Kidney (tissue), 14 donors: Measurements from ENCODE around the gene ZSWIM8. TPM values are rescaled to one million over a fixed set of nuclear protein-coding genes. Genes with fewer than 3 reads are reported as not detected.

ENCODE experiments used
- DNase-seq, 5 donors: peaks; one replicate each; pipeline ENCODE4 v3.0.0-alpha.2; 2013 to 2020
- FAIRE-seq: peaks from 2 replicates; lab custom pipeline; 2012; peaks lifted over from hg19 to GRCh38; lab: Jason Lieb, UNC
- H3K27ac ChIP-seq, 2 donors: one replicate each; pipeline ENCODE4 v1.7.0; 2013; ENCODE audit warnings: low read depth in 2 of 2, low read length in 2 of 2, inconsistent platforms in 1 of 2
- H3K27me3 ChIP-seq: one replicate; pipeline ENCODE4 v1.7.1; 2013; ENCODE audit warnings: low read length, inconsistent platforms; ENCODE audit not compliant: control insufficient read depth, insufficient read depth
- H3K36me3 ChIP-seq, 3 donors: one replicate each; pipeline versions ENCODE4 v1.7.0 to v1.7.1; 2013; ENCODE audit warnings: low read length in 3 of 3, control low read depth in 1 of 3, inconsistent platforms in 1 of 3; ENCODE audit not compliant: insufficient read depth in 3 of 3, control insufficient read depth in 2 of 3
- H3K4me1 ChIP-seq, 3 donors: one replicate each; pipeline versions ENCODE4 v1.7.0 to v1.7.1; 2013; ENCODE audit warnings: low read length in 3 of 3, inconsistent platforms in 1 of 3, low read depth in 1 of 3; ENCODE audit not compliant: control insufficient read depth in 2 of 3, insufficient read depth in 2 of 3
- H3K4me3 ChIP-seq, 3 donors: one replicate each; pipeline versions ENCODE4 v1.7.0 to v1.8.1; 2013; ENCODE audit warnings: low read length in 3 of 3, control low read depth in 1 of 3, inconsistent platforms in 1 of 3
- H3K9ac ChIP-seq, 3 donors: one replicate each; pipeline versions ENCODE4 v1.7.0 to v1.7.1; 2013; ENCODE audit warnings: low read length in 3 of 3, control low read depth in 1 of 3, inconsistent platforms in 1 of 3
- H3K9me3 ChIP-seq, 3 donors: one replicate each; pipeline versions ENCODE4 v1.7.0 to v1.7.1; 2013; ENCODE audit warnings: low read length in 3 of 3, control low read depth in 1 of 3, inconsistent platforms in 1 of 3; ENCODE audit not compliant: control insufficient read depth in 2 of 3, insufficient read depth in 1 of 3
- intact Hi-C: fragments of 100-400 bp; cut with DNase I; formaldehyde crosslinking; loops from one replicate; pipeline ENCODE4 v1.11.1; 2022
- polyA plus RNA-seq: library from polyadenylated mRNA; stranded (reverse); fragments of 350-450 nt; fragmentation: Illumina TruSeq; extraction: RNeasy Lipid Tissue Mini Kit (QIAGEN cat#74804); gene quantifications from one replicate; pipeline ENCODE4 v1.2.3, GENCODE V29; 2014; ENCODE audit warnings: low read depth, low replicate concordance; ENCODE audit not compliant: insufficient read depth
- total RNA-seq: library from RNA; stranded (reverse); fragmentation: NEBNext Ultra II Directional; extraction: Animal tissue kit (Norgen Biotek cat#: 25700); gene quantifications from one replicate; pipeline ENCODE4 v1.2.1, GENCODE V29; 2021
- TF ChIP-seq, protein P1 (sequence below): IDR thresholded peaks from 3 replicates; pipeline ENCODE4 v1.5.1; 2012; ENCODE audit warnings: mild to moderate bottlenecking, moderate library complexity, borderline replicate concordance; ENCODE audit not compliant: insufficient read depth; ENCODE audit errors: extremely low read depth
- donor health status: control.
- donor health status: control.
- donor health status: control.
- donor health status: control.
- donor health status: control.
- donor health status: DM: yes; HTN: yes; CAD: no.
- donor health status: Normal renal cell carcinoma (clear cell type).

ZSWIM8 gene
- total and polyA plus RNA-seq, 2 donors from 2014 or later, result 91.8 to 96.7 TPM

GRCh38 chr10:73841061-73841421 lies 55.6 kb downstream of the ZSWIM8 start:
- Histone ChIP-seq H3K9me3 (no peaks in the 10 kb centered on the region), H3K4me3 (no peak overlapping the region), H3K4me1 (no peaks in the 10 kb centered on the region), H3K27me3 (no peaks in the 10 kb centered on the region), H3K9ac (no peak overlapping the region), H3K27ac (no peak overlapping the region), H3K36me3 (peaks cover 0 to 55% (median 22%) of the 10 kb centered on the region in 3 donors)
- FAIRE-seq (no peak), DNase-seq (no peak)
- intact Hi-C loops, result no loop called here
- TF ChIP-seq, protein P1, sequence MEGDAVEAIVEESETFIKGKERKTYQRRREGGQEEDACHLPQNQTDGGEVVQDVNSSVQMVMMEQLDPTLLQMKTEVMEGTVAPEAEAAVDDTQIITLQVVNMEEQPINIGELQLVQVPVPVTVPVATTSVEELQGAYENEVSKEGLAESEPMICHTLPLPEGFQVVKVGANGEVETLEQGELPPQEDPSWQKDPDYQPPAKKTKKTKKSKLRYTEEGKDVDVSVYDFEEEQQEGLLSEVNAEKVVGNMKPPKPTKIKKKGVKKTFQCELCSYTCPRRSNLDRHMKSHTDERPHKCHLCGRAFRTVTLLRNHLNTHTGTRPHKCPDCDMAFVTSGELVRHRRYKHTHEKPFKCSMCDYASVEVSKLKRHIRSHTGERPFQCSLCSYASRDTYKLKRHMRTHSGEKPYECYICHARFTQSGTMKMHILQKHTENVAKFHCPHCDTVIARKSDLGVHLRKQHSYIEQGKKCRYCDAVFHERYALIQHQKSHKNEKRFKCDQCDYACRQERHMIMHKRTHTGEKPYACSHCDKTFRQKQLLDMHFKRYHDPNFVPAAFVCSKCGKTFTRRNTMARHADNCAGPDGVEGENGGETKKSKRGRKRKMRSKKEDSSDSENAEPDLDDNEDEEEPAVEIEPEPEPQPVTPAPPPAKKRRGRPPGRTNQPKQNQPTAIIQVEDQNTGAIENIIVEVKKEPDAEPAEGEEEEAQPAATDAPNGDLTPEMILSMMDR, result no peak

- intact Hi-C loops, result no loop called here
- Histone ChIP-seq H3K9ac (no peak overlapping the region), H3K27ac (no peak overlapping the region), H3K9me3 (no peaks in the 10 kb centered on the region), H3K4me3 (no peak overlapping the region), H3K4me1 (no peaks in the 10 kb centered on the region), H3K27me3 (no peaks in the 10 kb centered on the region), H3K36me3 (peaks cover 0 to 54% (median 25%) of the 10 kb centered on the region in 3 donors)
- TF ChIP-seq, protein P1, result no peak
- FAIRE-seq (no peak), DNase-seq (no peak)
These were observed 56.3 kb downstream of the ZSWIM8 start for GRCh38 chr10:73841526-73842285.

GRCh38 chr10:73842349-73842748 lies 56.9 kb downstream of the ZSWIM8 start:
- Histone ChIP-seq H3K9ac (no peak overlapping the region), H3K27me3 (no peaks in the 10 kb centered on the region), H3K9me3 (no peaks in the 10 kb centered on the region), H3K4me3 (no peak overlapping the region), H3K4me1 (no peaks in the 10 kb centered on the region), H3K27ac (no peak overlapping the region), H3K36me3 (peaks cover 4 to 54% (median 28%) of the 10 kb centered on the region in 3 donors)
- TF ChIP-seq, protein P1, result no peak
- intact Hi-C loops, result no loop called here
- DNase-seq (no peak), FAIRE-seq (no peak)
